Karpas-422 (cell line): ENCODE measurements around the gene KCTD14. TPM values are rescaled to one million over a fixed set of nuclear protein-coding genes. Genes with fewer than 3 reads are reported as not detected.
"Not testable (repeated sequence)": the region's sequence is repeated elsewhere in the genome, so short reads cannot be mapped to it uniquely, and the experiment has no call there.

Source experiments
- DNase-seq: peaks from one replicate; pipeline ENCODE4 v3.0.0-alpha.2; 2015
- H2AFZ ChIP-seq: fragments of 200-600 bp; sonication (generic); 2 replicates; pipeline ENCODE4 v1.6.1; 2014; ENCODE audit warnings: antibody characterized with exemption, low read length, mixed read lengths
- H3K27ac ChIP-seq: fragments of 200-600 bp; sonication (generic); 2 replicates; pipeline ENCODE4 v1.5.1; 2014; ENCODE audit warnings: mild to moderate bottlenecking, low read length, moderate library complexity
- H3K27me3 ChIP-seq: fragments of 200-600 bp; sonication (generic); 2 replicates; pipeline ENCODE4 v1.6.1; 2014; ENCODE audit warnings: low read length, mixed read lengths
- H3K36me3 ChIP-seq: fragments of 200-600 bp; sonication (generic); 2 replicates; pipeline ENCODE4 v1.6.1; 2014; ENCODE audit warnings: low read length, mixed read lengths; ENCODE audit not compliant: insufficient read depth
- H3K4me1 ChIP-seq: fragments of 200-600 bp; sonication (generic); 2 replicates; pipeline ENCODE4 v1.6.1; 2014; ENCODE audit warnings: mild to moderate bottlenecking, low read length, mixed read lengths
- H3K4me2 ChIP-seq: fragments of 200-600 bp; sonication (generic); 2 replicates; pipeline ENCODE4 v1.6.1; 2014; ENCODE audit warnings: low read length, low read depth, mild to moderate bottlenecking; ENCODE audit not compliant: poor library complexity, severe bottlenecking
- H3K4me3 ChIP-seq: fragments of 200-600 bp; sonication (generic); 2 replicates; pipeline ENCODE4 v1.5.1; 2014; ENCODE audit warnings: mild to moderate bottlenecking, antibody characterized with exemption, low read length, mixed read lengths
- H3K79me2 ChIP-seq: fragments of 200-600 bp; sonication (generic); 2 replicates; pipeline ENCODE4 v1.6.1; 2014; ENCODE audit warnings: mild to moderate bottlenecking, low read length, mixed read lengths
- H3K9ac ChIP-seq: fragments of 200-600 bp; sonication (generic); 2 replicates; pipeline ENCODE4 v1.6.0; 2014; ENCODE audit warnings: low read length
- H3K9me2 ChIP-seq: fragments of 200-600 bp; sonication (generic), shearing (Covaris generic); replicated peaks from 2 replicates; pipeline ENCODE4 v1.6.0; 2014; ENCODE audit warnings: mild to moderate bottlenecking, low read length, moderate library complexity; ENCODE audit not compliant: insufficient read depth
- H3K9me3 ChIP-seq: fragments of 300-700, 200-600 bp; sonication (generic); 2 replicates; pipeline ENCODE4 v1.6.1; 2014; ENCODE audit warnings: low read length, mixed read lengths
- H4K20me1 ChIP-seq: fragments of 200-600 bp; sonication (generic); 2 replicates; pipeline ENCODE4 v1.6.1; 2014; ENCODE audit warnings: mild to moderate bottlenecking, antibody characterized with exemption, low read length, low read depth; ENCODE audit not compliant: insufficient read depth
- total RNA-seq: library from RNA; depleted of rRNA; stranded (reverse); fragments of >200 nt; shearing (Covaris generic); gene quantifications from 2 replicates; pipeline ENCODE4 v1.2.3, GENCODE V29; 2014; ENCODE audit warnings: low replicate concordance

KCTD14 gene
- total RNA-seq, 1 experiment from 2014 or later = not detected

GRCh38 chr11:78010304-78010703, 12.8 kb downstream of the KCTD14 start:
- no peak overlapping the region for H3K4me3 ChIP-seq
- no peaks in the 10 kb centered on the region for H3K36me3 ChIP-seq
- H3K9me3 ChIP-seq = no peaks in the 10 kb centered on the region
- no peaks in the 10 kb centered on the region for H4K20me1 ChIP-seq
- no peaks in the 10 kb centered on the region for H3K27me3 ChIP-seq
- H3K27ac ChIP-seq = no peak overlapping the region
- no peak overlapping the region for H3K4me2 ChIP-seq
- no peaks in the 10 kb centered on the region for H3K9me2 ChIP-seq
- no peaks in the 10 kb centered on the region for H3K4me1 ChIP-seq
- H2AFZ ChIP-seq = no peak overlapping the region
- DNase-seq = no peak
- no peak overlapping the region for H3K9ac ChIP-seq
- no peaks in the 10 kb centered on the region for H3K79me2 ChIP-seq

GRCh38 chr11:78009062-78009461, 14.0 kb downstream of the KCTD14 start:
- Histone ChIP-seq H2AFZ (no peak overlapping the region), H3K9me3 (no peaks in the 10 kb centered on the region), H3K79me2 (no peaks in the 10 kb centered on the region), H4K20me1 (no peaks in the 10 kb centered on the region), H3K4me3 (no peak overlapping the region), H3K9ac (no peak overlapping the region), H3K27me3 (no peaks in the 10 kb centered on the region), H3K36me3 (no peaks in the 10 kb centered on the region), H3K27ac (no peak overlapping the region), H3K4me1 (no peaks in the 10 kb centered on the region), H3K4me2 (no peak overlapping the region), H3K9me2 (no peaks in the 10 kb centered on the region)
- DNase-seq = no peak

GRCh38 chr11:78000193-78000592, 22.9 kb downstream of the KCTD14 start:
- Histone ChIP-seq H3K4me1 (peaks cover 11% of the 10 kb centered on the region), H3K4me3 (no peak overlapping the region), H3K27me3 (no peaks in the 10 kb centered on the region), H2AFZ (no peak overlapping the region), H3K9ac (no peak overlapping the region), H4K20me1 (no peaks in the 10 kb centered on the region), H3K79me2 (no peaks in the 10 kb centered on the region; the same call in 1 of the 2 replicates), H3K36me3 (no peaks in the 10 kb centered on the region), H3K4me2 (no peak overlapping the region), H3K9me3 (no peaks in the 10 kb centered on the region), H3K9me2 (no peaks in the 10 kb centered on the region), H3K27ac (no peak overlapping the region)
- peak; percentile 87 for DNase-seq

- Histone ChIP-seq H3K4me3 (no peak overlapping the region), H3K9me3 (no peaks in the 10 kb centered on the region), H3K9me2 (no peaks in the 10 kb centered on the region), H3K79me2 (no peaks in the 10 kb centered on the region; the same call in 1 of the 2 replicates), H3K27me3 (no peaks in the 10 kb centered on the region), H3K27ac (no peak overlapping the region), H3K4me2 (no peak overlapping the region), H3K36me3 (no peaks in the 10 kb centered on the region), H3K9ac (no peak overlapping the region), H4K20me1 (no peaks in the 10 kb centered on the region), H2AFZ (no peak overlapping the region), H3K4me1 (peaks cover 13% of the 10 kb centered on the region)
- no peak for DNase-seq
Observed at GRCh38 chr11:77999446-78000030, 23.5 kb downstream of the KCTD14 start.

GRCh38 chr11:77994434-77995362, 28.4 kb downstream of the KCTD14 start, which contains the start of gene INTS4:
Gene INTS4, minus strand, starts transcription at chr11:77994668. Its CDS starts 25 bp downstream, at chr11:77994643.
- Histone ChIP-seq H2AFZ (peak within 1 kb of the TSS; percentile 98), H3K9me2 (no peaks in the 10 kb centered on the region), H3K4me3 (peak within 1 kb of the TSS; percentile 92), H3K79me2 (peaks cover 37% of the 10 kb centered on the region), H3K27me3 (no peaks in the 10 kb centered on the region), H3K36me3 (0 out of 2 replicates have a peak, but pooled peaks cover 7% of the 10 kb centered on the region), H3K4me2 (peak within 1 kb of the TSS; percentile 99), H3K4me1 (peaks cover 24% of the 10 kb centered on the region), H3K9ac (peak within 1 kb of the TSS; percentile 90), H4K20me1 (no peaks in the 10 kb centered on the region), H3K27ac (peak within 1 kb of the TSS; percentile 81), H3K9me3 (no peaks in the 10 kb centered on the region)
- DNase-seq = peak; percentile 100

GRCh38 chr11:77993902-77994301, 29.2 kb downstream of the KCTD14 start:
- H3K4me2 ChIP-seq = peak overlapping the region; percentile 92
- peak; percentile 44 for DNase-seq
- H3K9me2 ChIP-seq = no peaks in the 10 kb centered on the region
- peak overlapping the region; percentile 92 for H3K4me3 ChIP-seq
- H3K36me3 ChIP-seq = peaks cover 9% of the 10 kb centered on the region; the same call in 1 of the 2 replicates
- no peaks in the 10 kb centered on the region for H3K9me3 ChIP-seq
- H3K9ac ChIP-seq = peak overlapping the region; percentile 84
- H4K20me1 ChIP-seq = no peaks in the 10 kb centered on the region
- H3K79me2 ChIP-seq = peaks cover 41% of the 10 kb centered on the region
- peak overlapping the region; percentile 49; the same call in 1 of the 2 replicates for H3K27ac ChIP-seq
- no peaks in the 10 kb centered on the region for H3K27me3 ChIP-seq
- peaks cover 22% of the 10 kb centered on the region for H3K4me1 ChIP-seq
- H2AFZ ChIP-seq = 0 out of 2 replicates have a peak overlapping the region, but pooled peaks have one; percentile 36

- Histone ChIP-seq H3K9me3 (no peaks in the 10 kb centered on the region), H3K9me2 (no peaks in the 10 kb centered on the region), H3K4me1 (peaks cover 27% of the 10 kb centered on the region), H3K27ac (no peak overlapping the region), H4K20me1 (no peaks in the 10 kb centered on the region), H3K36me3 (peaks cover 24% of the 10 kb centered on the region), H3K4me3 (no peak overlapping the region), H3K9ac (no peak overlapping the region), H3K79me2 (peaks cover 62% of the 10 kb centered on the region), H3K4me2 (no peak overlapping the region), H2AFZ (no peak overlapping the region), H3K27me3 (no peaks in the 10 kb centered on the region)
- no peak for DNase-seq
Observed at GRCh38 chr11:77990981-77991380, 32.1 kb downstream of the KCTD14 start.

- Histone ChIP-seq H3K79me2 (peaks cover 69% of the 10 kb centered on the region), H3K36me3 (peaks cover 36% of the 10 kb centered on the region)
- not testable (repeated sequence) for H3K27me3 ChIP-seq, H3K9me2 ChIP-seq, H4K20me1 ChIP-seq, H3K4me1 ChIP-seq, H3K9ac ChIP-seq, H3K4me3 ChIP-seq, DNase-seq, H2AFZ ChIP-seq, H3K27ac ChIP-seq, H3K4me2 ChIP-seq, H3K9me3 ChIP-seq
Observed at GRCh38 chr11:77986456-77986855, 36.6 kb downstream of the KCTD14 start.
